ENCODE data around the gene MASP2. TPM values are rescaled to one million over a fixed set of nuclear protein-coding genes. Genes with fewer than 3 reads are reported as not detected.

MASP2 gene
- total and polyA plus RNA-seq, 2 of the 8 experiments (the other 6 are each of a cell fraction or from before 2014, with no cell fraction given): 0.54 to 1.2 TPM

GRCh38 chr1:11024154-11024873 lies 22.7 kb downstream of the MASP2 start:
- CTCF ChIA-PET (ENCODE audit: partially characterized antibody): interaction anchor here (0.8 to 1.2 kb wide), 2 partner anchors 13 to 20 kb away, joined by 3 to 4 read pairs; no protein-coding TSS in a partner anchor
- Histone ChIP-seq H3K36me3 (ENCODE audit: control insufficient read depth in 2 of 4, insufficient read depth in 4 of 4, low read length in 3 of 4) (peaks cover 22 to 79% (median 52%) of the 10 kb centered on the region in 4 experiments), H3K27ac (ENCODE audit: low read depth, low read length) (no peak overlapping the region)

More at GRCh38 chr1:11024154-11024873, 22.7 kb downstream of the MASP2 start:
- H3K4ac ChIP-seq (replicated peaks; ENCODE audit: insufficient read length, low read depth, low read length): no peak overlapping the region
- no peak overlapping the region for H2BK20ac ChIP-seq (ENCODE audit: low read length)
- no peak overlapping the region for H2BK120ac ChIP-seq (replicated peaks; ENCODE audit: low read depth, low read length)
- no peak overlapping the region for H2BK12ac ChIP-seq (ENCODE audit: low read depth, low read length)
- H4K20me1 ChIP-seq (replicated peaks in 1 of 2; ENCODE audit: control insufficient read depth in 1 of 2, insufficient read depth in 2 of 2, low read length in 2 of 2): peaks cover 3 to 10% of the 10 kb centered on the region in 2 experiments
- no peak overlapping the region for H4K5ac ChIP-seq (ENCODE audit: insufficient read length, low read depth, low read length)
- H4K91ac ChIP-seq (replicated peaks; ENCODE audit: insufficient read length, low read length): no peak overlapping the region
- H3K9ac ChIP-seq (replicated peaks in 1 of 4; ENCODE audit: extremely low read depth in 1 of 4, low read depth in 3 of 4, low read length in 3 of 4): no peak overlapping the region
- H2BK5ac ChIP-seq (ENCODE audit: low read depth, low read length): no peak overlapping the region
- no peak overlapping the region for H2AK5ac ChIP-seq (ENCODE audit: low read depth, low read length)
- no peaks in the 10 kb centered on the region; a peak in 1 of 4 replicates for H3K9me3 ChIP-seq (ENCODE audit: insufficient read depth in 2 of 2, low read depth in 1 of 2, low read length in 1 of 2)
- H3K4me3 ChIP-seq (ENCODE audit: extremely low read depth in 1 of 4, insufficient read depth in 2 of 4, low read depth in 3 of 4, low read length in 4 of 4): no peak overlapping the region
- no peak overlapping the region for H2AFZ ChIP-seq (ENCODE audit: low read length)
- POLR2A ChIA-PET (ENCODE audit: partially characterized antibody): interaction anchor here (1.0 to 2.8 kb wide), 3 partner anchors 9 to 101 kb away, joined by 3 to 18 read pairs (median 9); partner anchors contain the start of gene TARDBP
- H3K14ac ChIP-seq (ENCODE audit: insufficient read length): no peak overlapping the region
- H4K8ac ChIP-seq (ENCODE audit: extremely low read depth, insufficient read depth, low read length): no peak overlapping the region; the same call in 1 of the 2 replicates
- FAIRE-seq (no peak), DNase-seq (ENCODE audit: low read depth in 1 of 2, low spot score in 2 of 2) (no peak)
- H3K4me2 ChIP-seq (ENCODE audit: insufficient read depth in 1 of 2, low read depth in 2 of 2, low read length in 2 of 2): no peak overlapping the region
- H3K4me1 ChIP-seq (replicated peaks in 1 of 4; ENCODE audit: control insufficient read depth in 3 of 4, insufficient read depth in 4 of 4, low read length in 3 of 4): no peaks in the 10 kb centered on the region; a peak in 1 of 7 replicates
- no peak overlapping the region for H3K18ac ChIP-seq (ENCODE audit: extremely low read depth, low read length)
- H3K23me2 ChIP-seq (ENCODE audit: low read depth, low read length): no peaks in the 10 kb centered on the region
- H3K56ac ChIP-seq (replicated peaks; ENCODE audit: insufficient read length, low read depth, low read length): no peak overlapping the region
- peaks cover 0 to under 1% of the 10 kb centered on the region in 2 experiments; a peak in 1 of 4 replicates for H3K79me2 ChIP-seq (ENCODE audit: control insufficient read depth in 1 of 2, insufficient read depth in 2 of 2, low read length in 2 of 2)
- H3K79me1 ChIP-seq (ENCODE audit: low read depth, low read length): no peaks in the 10 kb centered on the region; the same call in 1 of the 2 replicates
- no peak overlapping the region for H2BK15ac ChIP-seq (ENCODE audit: low read length)
- whole genome bisulfite sequencing, 2 experiments (ENCODE audit: extremely low coverage in 1 of 2, insufficient coverage in 1 of 2, insufficient read length in 1 of 2, insufficient replicate concordance in 2 of 2, low coverage in 1 of 2, low lambda C conversion rate in 2 of 2, missing lambda C conversion rate in 1 of 2): 85% methylated on average over 3 of the region's 3 CpGs; no CpG with 5 or more reads in 1 of the 2 experiments
- TF ChIP-seq CREB1 (IDR thresholded peaks at IDR 0.05) (no peak), POLR2A (IDR thresholded peaks at IDR 0.05; ENCODE audit: control extremely low read depth in 1 of 2, low read depth in 2 of 2, low read length in 2 of 2) (peak in 1 of 2 experiments; percentile 36; a peak in 1 of 3 replicates)
- H3K23ac ChIP-seq (ENCODE audit: insufficient read length): no peak overlapping the region
- no peaks in the 10 kb centered on the region for H3K27me3 ChIP-seq (replicated peaks in 1 of 4; ENCODE audit: control insufficient read depth in 3 of 4, extremely low read depth in 1 of 4, insufficient read depth in 3 of 4, low read length in 3 of 4)
